Loucy (cell line): ENCODE data around the gene COL8A1.

ENCODE experiments used
- H2AFZ ChIP-seq: fragments of 200-600 bp; sonication (generic); 2 replicates; pipeline ENCODE4 v1.6.0; 2016; ENCODE audit warnings: antibody characterized with exemption, mild to moderate bottlenecking, low read length, moderate library complexity
- H3F3A ChIP-seq: fragments of 200-600 bp; 2 replicates; pipeline ENCODE4 v1.6.0; 2016; ENCODE audit warnings: antibody characterized with exemption, low read depth, mild to moderate bottlenecking
- H3K27me3 ChIP-seq: fragments of 200-600 bp; sonication (generic); 2 replicates; pipeline ENCODE4 v1.6.1; 2014; ENCODE audit warnings: low read length, mild to moderate bottlenecking; ENCODE audit not compliant: insufficient read depth, poor library complexity, severe bottlenecking
- H3K36me3 ChIP-seq: fragments of 200-600 bp; sonication (generic); 2 replicates; pipeline ENCODE4 v1.6.1; 2016; ENCODE audit warnings: low read length; ENCODE audit not compliant: insufficient read depth
- H3K4me1 ChIP-seq: fragments of 200-600 bp; sonication (generic); 2 replicates; pipeline ENCODE4 v1.5.1; 2014; ENCODE audit warnings: low read length, mild to moderate bottlenecking; ENCODE audit not compliant: insufficient read depth, poor library complexity, severe bottlenecking
- H3K4me2 ChIP-seq: fragments of 200-600 bp; sonication (generic); 2 replicates; pipeline ENCODE4 v1.6.0; 2014; ENCODE audit warnings: antibody characterized with exemption, low read length, low read depth, mild to moderate bottlenecking; ENCODE audit not compliant: poor library complexity, severe bottlenecking
- H3K4me3 ChIP-seq: fragments of 200-600 bp; sonication (generic); 2 replicates; pipeline ENCODE4 v1.5.1; 2014; ENCODE audit warnings: low read length, mild to moderate bottlenecking, mixed read lengths; ENCODE audit not compliant: poor library complexity, severe bottlenecking
- H3K79me2 ChIP-seq: fragments of 200-600 bp; sonication (generic); 2 replicates; pipeline ENCODE4 v1.6.1; 2014; ENCODE audit warnings: low read length; ENCODE audit not compliant: insufficient read depth
- H3K9ac ChIP-seq: fragments of 200-600 bp; sonication (generic); 2 replicates; pipeline ENCODE4 v1.6.0; 2014; ENCODE audit warnings: mild to moderate bottlenecking, low read depth, low read length, moderate library complexity; ENCODE audit not compliant: poor library complexity, severe bottlenecking
- H3K9me2 ChIP-seq: fragments of 200-600 bp; sonication (generic); replicated peaks from 2 replicates; pipeline ENCODE4 v1.6.1; 2016; ENCODE audit warnings: low read depth, low read length, mixed read lengths
- H3K9me3 ChIP-seq: fragments of 200-600 bp; sonication (generic); 2 replicates; pipeline ENCODE4 v1.6.1; 2014; ENCODE audit warnings: mild to moderate bottlenecking, antibody characterized with exemption, low read length, low read depth; ENCODE audit not compliant: insufficient read depth
- H4K20me1 ChIP-seq: fragments of 200-600 bp; sonication (generic); 2 replicates; pipeline ENCODE4 v1.6.0; 2014; ENCODE audit warnings: antibody characterized with exemption, low read length, mild to moderate bottlenecking; ENCODE audit not compliant: insufficient read depth, poor library complexity, severe bottlenecking
- CTCF ChIP-seq: fragments of 200-600 bp; sonication (generic); conservative IDR thresholded peaks from 2 replicates; pipeline ENCODE4 v1.5.1; 2014; ENCODE audit warnings: mild to moderate bottlenecking, antibody characterized with exemption, low read length
- EZH2phosphoT487 ChIP-seq: fragments of 200-600 bp; IDR thresholded peaks from 2 replicates; pipeline ENCODE4 v1.6.1; 2018; ENCODE audit warnings: antibody characterized with exemption, mild to moderate bottlenecking, moderate library complexity, borderline replicate concordance

COL8A1 gene

GRCh38 chr3:99634881-99635280 lies 3.5 kb upstream of the COL8A1 start:
- Histone ChIP-seq H3K4me1 (no peaks in the 10 kb centered on the region), H3K9me2 (no peaks in the 10 kb centered on the region), H3K4me2 (no peak overlapping the region), H3K27me3 (no peaks in the 10 kb centered on the region), H3K4me3 (no peak overlapping the region), H3K36me3 (no peaks in the 10 kb centered on the region), H4K20me1 (no peaks in the 10 kb centered on the region), H3K79me2 (no peaks in the 10 kb centered on the region), H2AFZ (no peak overlapping the region), H3F3A (no peaks in the 10 kb centered on the region), H3K9ac (no peak overlapping the region), H3K9me3 (no peaks in the 10 kb centered on the region)
- TF ChIP-seq CTCF = no peak
- no peak for TF ChIP-seq EZH2phosphoT487

- Histone ChIP-seq H3K36me3 (no peaks in the 10 kb centered on the region), H3F3A (no peaks in the 10 kb centered on the region), H3K27me3 (no peaks in the 10 kb centered on the region), H3K9ac (no peak overlapping the region), H3K9me2 (no peaks in the 10 kb centered on the region), H2AFZ (no peak overlapping the region), H3K4me1 (no peaks in the 10 kb centered on the region), H3K4me3 (no peak overlapping the region), H3K4me2 (no peak overlapping the region), H3K79me2 (no peaks in the 10 kb centered on the region), H4K20me1 (no peaks in the 10 kb centered on the region), H3K9me3 (no peaks in the 10 kb centered on the region)
- TF ChIP-seq CTCF (no peak), EZH2phosphoT487 (no peak)
These were observed 3.0 kb upstream of the COL8A1 start for GRCh38 chr3:99635348-99635747.

- no peaks in the 10 kb centered on the region for H3K27me3 ChIP-seq
- H3F3A ChIP-seq = no peaks in the 10 kb centered on the region
- TF ChIP-seq EZH2phosphoT487 = no peak
- no peak for TF ChIP-seq CTCF
- H3K4me3 ChIP-seq = no peak overlapping the region
- no peak overlapping the region for H2AFZ ChIP-seq
- H4K20me1 ChIP-seq = no peaks in the 10 kb centered on the region
- no peaks in the 10 kb centered on the region for H3K9me2 ChIP-seq
- no peaks in the 10 kb centered on the region for H3K36me3 ChIP-seq
- H3K4me1 ChIP-seq = no peaks in the 10 kb centered on the region
- H3K4me2 ChIP-seq = no peak overlapping the region
- no peaks in the 10 kb centered on the region for H3K9me3 ChIP-seq
- H3K9ac ChIP-seq = no peak overlapping the region
- no peaks in the 10 kb centered on the region for H3K79me2 ChIP-seq
These were observed 1.4 kb upstream of the COL8A1 start for GRCh38 chr3:99637016-99637367.
